ENCODE data around the gene MRPL1. TPM values are rescaled to one million over a fixed set of nuclear protein-coding genes. Genes with fewer than 3 reads are reported as not detected.
A peak's percentile ranks its signal among the peaks of the same experiment; 100 is the strongest.

The MRPL1 gene
- polyA plus RNA-seq, 1 donor (not counting 4 experiments of a cell fraction or from before 2014, with no cell fraction given): 71.4 TPM

- Histone ChIP-seq H4K20me1 (ENCODE audit: control insufficient read depth, extremely low read depth, insufficient read depth, low read length) (no peaks in the 10 kb centered on the region), H3K4me3 (ENCODE audit: control insufficient read depth in 2 of 3, extremely low read depth in 1 of 3, insufficient read depth in 2 of 3, low read depth in 1 of 3, low read length in 3 of 3) (peak overlapping the region; percentile 82 to 93 (median 86)), H3K9ac (ENCODE audit: control insufficient read depth, extremely low read depth, insufficient read depth, low read length) (peak overlapping the region; percentile 92), H2AFZ (ENCODE audit: control insufficient read depth, low read length) (peak overlapping the region; percentile 88), H3K36me3 (ENCODE audit: control insufficient read depth in 2 of 2, extremely low read depth in 1 of 2, insufficient read depth in 2 of 2, low read length in 2 of 2) (no peaks in the 10 kb centered on the region), H3K27ac (ENCODE audit: control insufficient read depth, insufficient read depth, low read length) (peak overlapping the region; percentile 91), H3K79me2 (ENCODE audit: control insufficient read depth, insufficient read depth, low read length) (peaks cover 24% of the 10 kb centered on the region), H3K9me1 (ENCODE audit: control insufficient read depth, extremely low read depth, insufficient read depth, low read length) (no peaks in the 10 kb centered on the region), H3K4me2 (ENCODE audit: control insufficient read depth, extremely low read depth, insufficient read depth, low read depth, low read length) (peak overlapping the region; percentile 87), H3K27me3 (ENCODE audit: control insufficient read depth, extremely low read depth, insufficient read depth, low read length) (no peaks in the 10 kb centered on the region), H3K4me1 (ENCODE audit: control insufficient read depth, extremely low read depth, insufficient read depth, low read length) (peaks cover 19% of the 10 kb centered on the region), H3K9me3 (ENCODE audit: control insufficient read depth, low read depth, low read length) (no peaks in the 10 kb centered on the region)
- dilution Hi-C loops (cut with MboI; ENCODE audit: extremely low pct_ligation_motif_present, low sequenced_read_pairs): no loop called here
- TF ChIP-seq EZH2 (IDR thresholded peaks at IDR 0.05; ENCODE audit: low read length): no peak
- TF ChIP-seq, protein P1, sequence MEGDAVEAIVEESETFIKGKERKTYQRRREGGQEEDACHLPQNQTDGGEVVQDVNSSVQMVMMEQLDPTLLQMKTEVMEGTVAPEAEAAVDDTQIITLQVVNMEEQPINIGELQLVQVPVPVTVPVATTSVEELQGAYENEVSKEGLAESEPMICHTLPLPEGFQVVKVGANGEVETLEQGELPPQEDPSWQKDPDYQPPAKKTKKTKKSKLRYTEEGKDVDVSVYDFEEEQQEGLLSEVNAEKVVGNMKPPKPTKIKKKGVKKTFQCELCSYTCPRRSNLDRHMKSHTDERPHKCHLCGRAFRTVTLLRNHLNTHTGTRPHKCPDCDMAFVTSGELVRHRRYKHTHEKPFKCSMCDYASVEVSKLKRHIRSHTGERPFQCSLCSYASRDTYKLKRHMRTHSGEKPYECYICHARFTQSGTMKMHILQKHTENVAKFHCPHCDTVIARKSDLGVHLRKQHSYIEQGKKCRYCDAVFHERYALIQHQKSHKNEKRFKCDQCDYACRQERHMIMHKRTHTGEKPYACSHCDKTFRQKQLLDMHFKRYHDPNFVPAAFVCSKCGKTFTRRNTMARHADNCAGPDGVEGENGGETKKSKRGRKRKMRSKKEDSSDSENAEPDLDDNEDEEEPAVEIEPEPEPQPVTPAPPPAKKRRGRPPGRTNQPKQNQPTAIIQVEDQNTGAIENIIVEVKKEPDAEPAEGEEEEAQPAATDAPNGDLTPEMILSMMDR (optimal IDR thresholded peaks at IDR 0.05 in 1 of 3, IDR thresholded peaks at IDR 0.05 in 1 of 3, conservative IDR thresholded peaks at IDR 0.05 in 1 of 3; ENCODE audit: extremely low read depth in 1 of 3, insufficient read depth in 2 of 3, low read length in 3 of 3): no peak
- DNase-seq (ENCODE audit: low read depth, low spot score) (no peak), FAIRE-seq (peak; percentile 23)
Observed at GRCh38 chr4:77820649-77821561, 41.7 kb upstream of the MRPL1 start.

GRCh38 chr4:77821775-77822174 is 40.9 kb upstream of the MRPL1 start:
- H4K20me1 ChIP-seq (ENCODE audit: control insufficient read depth, extremely low read depth, insufficient read depth, low read length): no peaks in the 10 kb centered on the region
- DNase-seq (ENCODE audit: low read depth, low spot score) (no peak), FAIRE-seq (no peak)
- TF ChIP-seq, protein P1 (optimal IDR thresholded peaks at IDR 0.05 in 1 of 3, IDR thresholded peaks at IDR 0.05 in 1 of 3, conservative IDR thresholded peaks at IDR 0.05 in 1 of 3; ENCODE audit: extremely low read depth in 1 of 3, insufficient read depth in 2 of 3, low read length in 3 of 3): no peak
- no peak for TF ChIP-seq EZH2 (IDR thresholded peaks at IDR 0.05; ENCODE audit: low read length)
- peak overlapping the region; percentile 27 for H2AFZ ChIP-seq (ENCODE audit: control insufficient read depth, low read length)
- H3K27ac ChIP-seq (ENCODE audit: control insufficient read depth, insufficient read depth, low read length): no peak overlapping the region
- H3K9ac ChIP-seq (ENCODE audit: control insufficient read depth, extremely low read depth, insufficient read depth, low read length): no peak overlapping the region
- no peaks in the 10 kb centered on the region for H3K9me3 ChIP-seq (ENCODE audit: control insufficient read depth, low read depth, low read length)
- peaks cover 19% of the 10 kb centered on the region for H3K4me1 ChIP-seq (ENCODE audit: control insufficient read depth, extremely low read depth, insufficient read depth, low read length)
- peak overlapping the region; percentile 87 for H3K4me2 ChIP-seq (ENCODE audit: control insufficient read depth, extremely low read depth, insufficient read depth, low read depth, low read length)
- no peak overlapping the region for H3K4me3 ChIP-seq (ENCODE audit: control insufficient read depth in 2 of 3, extremely low read depth in 1 of 3, insufficient read depth in 2 of 3, low read depth in 1 of 3, low read length in 3 of 3)
- dilution Hi-C loops (cut with MboI; ENCODE audit: extremely low pct_ligation_motif_present, low sequenced_read_pairs): no loop called here
- H3K36me3 ChIP-seq (ENCODE audit: control insufficient read depth in 2 of 2, extremely low read depth in 1 of 2, insufficient read depth in 2 of 2, low read length in 2 of 2): no peaks in the 10 kb centered on the region
- H3K9me1 ChIP-seq (ENCODE audit: control insufficient read depth, extremely low read depth, insufficient read depth, low read length): no peaks in the 10 kb centered on the region
- H3K79me2 ChIP-seq (ENCODE audit: control insufficient read depth, insufficient read depth, low read length): peaks cover 15% of the 10 kb centered on the region
- no peaks in the 10 kb centered on the region for H3K27me3 ChIP-seq (ENCODE audit: control insufficient read depth, extremely low read depth, insufficient read depth, low read length)
